ENCODE data around the gene HASPIN.
A peak's percentile ranks its signal among the peaks of the same experiment; 100 is the strongest.

HASPIN gene

GRCh38 chr17:3723556-3724377 lies at the start of gene HASPIN:
Gene HASPIN (plus strand): TSS chr17:3723903. CDS start chr17:3723936, 33 bp downstream.
- DNase-seq (ENCODE audit: low spot score): peak; percentile 98

GRCh38 chr17:3675886-3676285 lies 47.8 kb upstream of the HASPIN start:
- DNase-seq (ENCODE audit: low spot score): no peak

GRCh38 chr17:3678095-3678820 lies 45.4 kb upstream of the HASPIN start:
- DNase-seq (ENCODE audit: low spot score): no peak

- DNase-seq (ENCODE audit: low spot score): no peak
Measured at GRCh38 chr17:3678821-3679530, 44.7 kb upstream of the HASPIN start.

- DNase-seq (ENCODE audit: low spot score): no peak
Measured at GRCh38 chr17:3679531-3680126, 44.1 kb upstream of the HASPIN start.

- DNase-seq (ENCODE audit: low spot score): no peak
Measured at GRCh38 chr17:3681057-3681456, 42.6 kb upstream of the HASPIN start.

GRCh38 chr17:3681565-3681964 lies 42.1 kb upstream of the HASPIN start:
- DNase-seq (ENCODE audit: low spot score): no peak

GRCh38 chr17:3682033-3682432 lies 41.7 kb upstream of the HASPIN start:
- no peak for DNase-seq (ENCODE audit: low spot score)

GRCh38 chr17:3683054-3683511 lies 40.6 kb upstream of the HASPIN start:
- peak; percentile 81 for DNase-seq (ENCODE audit: low spot score)

GRCh38 chr17:3685174-3685573 lies 38.5 kb upstream of the HASPIN start:
- no peak for DNase-seq (ENCODE audit: low spot score)

GRCh38 chr17:3688027-3688553 lies 35.6 kb upstream of the HASPIN start:
- peak; percentile 70 for DNase-seq (ENCODE audit: low spot score)

GRCh38 chr17:3688852-3689261 lies 34.8 kb upstream of the HASPIN start:
- DNase-seq (ENCODE audit: low spot score): no peak

GRCh38 chr17:3689262-3690093 lies 34.2 kb upstream of the HASPIN start:
- DNase-seq (ENCODE audit: low spot score): no peak

GRCh38 chr17:3690094-3690715 lies 33.5 kb upstream of the HASPIN start:
- no peak for DNase-seq (ENCODE audit: low spot score)

- DNase-seq (ENCODE audit: low spot score): no peak
Measured at GRCh38 chr17:3691617-3692067, 32.1 kb upstream of the HASPIN start.

GRCh38 chr17:3692346-3692745 lies 31.4 kb upstream of the HASPIN start:
- no peak for DNase-seq (ENCODE audit: low spot score)

GRCh38 chr17:3693141-3693540 lies 30.6 kb upstream of the HASPIN start:
- no peak for DNase-seq (ENCODE audit: low spot score)

- no peak for DNase-seq (ENCODE audit: low spot score)
Measured at GRCh38 chr17:3693829-3694231, 29.9 kb upstream of the HASPIN start.

- no peak for DNase-seq (ENCODE audit: low spot score)
Measured at GRCh38 chr17:3695129-3695722, 28.5 kb upstream of the HASPIN start.

Data from hepatic stellate cell (primary cell).